ENCODE measurements around the gene SMCO3. TPM values are rescaled to one million over a fixed set of nuclear protein-coding genes. Genes with fewer than 3 reads are reported as not detected.

Gene SMCO3
- polyA plus RNA-seq, 1 of the 3 experiments (the other 2 are of a cell fraction), result 0.03 TPM

DNA sequence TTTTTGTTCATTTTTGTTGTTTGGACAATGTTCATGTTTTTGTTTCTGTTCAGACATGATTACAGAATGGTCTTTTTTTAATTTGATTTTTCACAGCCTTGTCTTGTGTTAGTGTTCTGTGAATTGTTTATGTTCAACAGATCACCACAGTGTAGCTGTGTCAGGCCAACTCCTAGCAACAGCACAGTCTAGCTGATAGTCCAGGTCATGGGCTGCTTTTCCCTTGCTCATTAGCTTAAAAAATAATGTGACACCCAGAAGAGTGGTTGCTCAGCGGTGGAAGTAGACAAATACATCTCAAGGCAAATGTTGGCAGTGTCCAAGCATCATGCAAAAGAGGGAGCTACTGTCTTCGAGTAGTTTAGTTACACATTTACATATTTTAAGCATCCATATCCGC lies 33.1 kb downstream of the SMCO3 start:
- Histone ChIP-seq H3F3A (replicated peaks; ENCODE audit: insufficient read depth) (peaks cover 11% of the 10 kb centered on the region), H3K9me2 (no peaks in the 10 kb centered on the region), H4K20me1 (ENCODE audit: insufficient read depth) (no peaks in the 10 kb centered on the region), H3K9me3 (no peaks in the 10 kb centered on the region), H3K4me1 (ENCODE audit: control insufficient read depth in 1 of 2, insufficient read depth in 2 of 2, low read depth in 1 of 2, low read length in 1 of 2) (no peaks in the 10 kb centered on the region; a peak in 2 of 4 replicates), H3K4me2 (peak overlapping the region; percentile 37; the same call in 1 of the 2 replicates), H2AFZ (ENCODE audit: low read depth) (peak overlapping the region; percentile 43; the same call in 1 of the 2 replicates), H3K27ac (ENCODE audit: low read depth in 2 of 2, low read length in 1 of 2) (no peak overlapping the region), H3K27me3 (ENCODE audit: insufficient read depth) (no peaks in the 10 kb centered on the region), H3K4me3 (ENCODE audit: low read depth in 2 of 2, low read length in 1 of 2) (no peak overlapping the region), H3K79me2 (ENCODE audit: insufficient read depth) (peaks cover 11% of the 10 kb centered on the region), H3K9ac (no peak overlapping the region), H3K36me3 (replicated peaks in 1 of 2; ENCODE audit: control insufficient read depth in 1 of 2, insufficient read depth in 2 of 2, low read length in 1 of 2) (peaks cover 12 to 14% of the 10 kb centered on the region in 2 experiments)
- TF ChIP-seq ELF1 (IDR thresholded peaks at IDR 0.05), result no peak
- TF ChIP-seq REST (IDR thresholded peaks at IDR 0.05; ENCODE audit: low read depth, low read length), result no peak
- TF ChIP-seq, protein P1, sequence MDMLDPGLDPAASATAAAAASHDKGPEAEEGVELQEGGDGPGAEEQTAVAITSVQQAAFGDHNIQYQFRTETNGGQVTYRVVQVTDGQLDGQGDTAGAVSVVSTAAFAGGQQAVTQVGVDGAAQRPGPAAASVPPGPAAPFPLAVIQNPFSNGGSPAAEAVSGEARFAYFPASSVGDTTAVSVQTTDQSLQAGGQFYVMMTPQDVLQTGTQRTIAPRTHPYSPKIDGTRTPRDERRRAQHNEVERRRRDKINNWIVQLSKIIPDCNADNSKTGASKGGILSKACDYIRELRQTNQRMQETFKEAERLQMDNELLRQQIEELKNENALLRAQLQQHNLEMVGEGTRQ (IDR thresholded peaks at IDR 0.05; ENCODE audit: borderline replicate concordance, low read depth, low read length), result no peak
- no peak for TF ChIP-seq TEAD4 (IDR thresholded peaks at IDR 0.05; ENCODE audit: borderline replicate concordance, insufficient read depth)
- no peak for TF ChIP-seq RFX5 (IDR thresholded peaks at IDR 0.05; ENCODE audit: low read length)
- no peak for TF ChIP-seq TAF1 (IDR thresholded peaks at IDR 0.05; ENCODE audit: borderline replicate concordance, low read depth, low read length)
- no peak for TF ChIP-seq SIN3A (IDR thresholded peaks at IDR 0.05; ENCODE audit: borderline replicate concordance, low read depth, low read length)
- no peak for TF ChIP-seq POLR2AphosphoS5 (IDR thresholded peaks at IDR 0.05; ENCODE audit: low read depth, low read length)
- TF ChIP-seq GATA2 (CRISPR knock-in tag; IDR thresholded peaks at IDR 0.05), result no peak
- no peak for TF ChIP-seq RXRA (IDR thresholded peaks at IDR 0.05; ENCODE audit: borderline replicate concordance, low read depth)
- TF ChIP-seq FOXJ3 (CRISPR knock-in tag; IDR thresholded peaks at IDR 0.05), result no peak
- no peak for TF ChIP-seq RAD21 (IDR thresholded peaks at IDR 0.05; ENCODE audit: low read length)
- no peak for TF ChIP-seq NFIC (IDR thresholded peaks at IDR 0.05; ENCODE audit: borderline replicate concordance)
- no peak for TF ChIP-seq MEF2A (IDR thresholded peaks at IDR 0.05; ENCODE audit: borderline replicate concordance, low read depth)
- TF ChIP-seq, protein P2, sequence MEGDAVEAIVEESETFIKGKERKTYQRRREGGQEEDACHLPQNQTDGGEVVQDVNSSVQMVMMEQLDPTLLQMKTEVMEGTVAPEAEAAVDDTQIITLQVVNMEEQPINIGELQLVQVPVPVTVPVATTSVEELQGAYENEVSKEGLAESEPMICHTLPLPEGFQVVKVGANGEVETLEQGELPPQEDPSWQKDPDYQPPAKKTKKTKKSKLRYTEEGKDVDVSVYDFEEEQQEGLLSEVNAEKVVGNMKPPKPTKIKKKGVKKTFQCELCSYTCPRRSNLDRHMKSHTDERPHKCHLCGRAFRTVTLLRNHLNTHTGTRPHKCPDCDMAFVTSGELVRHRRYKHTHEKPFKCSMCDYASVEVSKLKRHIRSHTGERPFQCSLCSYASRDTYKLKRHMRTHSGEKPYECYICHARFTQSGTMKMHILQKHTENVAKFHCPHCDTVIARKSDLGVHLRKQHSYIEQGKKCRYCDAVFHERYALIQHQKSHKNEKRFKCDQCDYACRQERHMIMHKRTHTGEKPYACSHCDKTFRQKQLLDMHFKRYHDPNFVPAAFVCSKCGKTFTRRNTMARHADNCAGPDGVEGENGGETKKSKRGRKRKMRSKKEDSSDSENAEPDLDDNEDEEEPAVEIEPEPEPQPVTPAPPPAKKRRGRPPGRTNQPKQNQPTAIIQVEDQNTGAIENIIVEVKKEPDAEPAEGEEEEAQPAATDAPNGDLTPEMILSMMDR (IDR thresholded peaks at IDR 0.05), result no peak
- TF ChIP-seq GABPA (IDR thresholded peaks at IDR 0.05; ENCODE audit: low read depth), result no peak
- WGBS (ENCODE audit: low lambda C conversion rate), result 93% methylated on average over 3 of the region's 3 CpGs
- ChIA-PET POLR2A (no interaction called here), CTCF (interaction anchor here (1.1 to 2.7 kb wide), 2 partner anchors 11 kb away, joined by 3 to 16 read pairs; a partner anchor contains a TSS)
- no peak for DNase-seq

Data from SK-N-SH (cell line).